ENCODE measurements around the gene FRRS1.

FRRS1 gene

DNA sequence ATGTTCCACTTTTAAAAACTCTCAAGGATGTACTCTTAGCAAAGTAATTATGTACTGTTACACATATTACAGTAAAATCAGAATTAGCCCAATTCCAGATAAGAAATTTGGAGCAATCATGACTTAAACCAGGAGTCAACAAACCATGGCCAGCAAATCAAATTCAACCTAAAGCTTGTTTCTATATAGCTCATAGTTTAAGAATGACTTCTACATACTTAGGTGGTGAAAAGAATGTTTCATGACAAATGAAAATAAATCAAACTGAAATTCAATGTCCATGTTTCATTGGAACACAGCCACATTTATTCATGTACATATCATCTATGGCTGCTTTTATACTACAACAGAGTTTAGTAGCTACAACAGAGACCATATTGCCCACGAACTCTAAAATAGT lies 35.1 kb downstream of the FRRS1 start:
- no peak for DNase-seq (ENCODE audit: low read depth in 2 of 2)

DNA sequence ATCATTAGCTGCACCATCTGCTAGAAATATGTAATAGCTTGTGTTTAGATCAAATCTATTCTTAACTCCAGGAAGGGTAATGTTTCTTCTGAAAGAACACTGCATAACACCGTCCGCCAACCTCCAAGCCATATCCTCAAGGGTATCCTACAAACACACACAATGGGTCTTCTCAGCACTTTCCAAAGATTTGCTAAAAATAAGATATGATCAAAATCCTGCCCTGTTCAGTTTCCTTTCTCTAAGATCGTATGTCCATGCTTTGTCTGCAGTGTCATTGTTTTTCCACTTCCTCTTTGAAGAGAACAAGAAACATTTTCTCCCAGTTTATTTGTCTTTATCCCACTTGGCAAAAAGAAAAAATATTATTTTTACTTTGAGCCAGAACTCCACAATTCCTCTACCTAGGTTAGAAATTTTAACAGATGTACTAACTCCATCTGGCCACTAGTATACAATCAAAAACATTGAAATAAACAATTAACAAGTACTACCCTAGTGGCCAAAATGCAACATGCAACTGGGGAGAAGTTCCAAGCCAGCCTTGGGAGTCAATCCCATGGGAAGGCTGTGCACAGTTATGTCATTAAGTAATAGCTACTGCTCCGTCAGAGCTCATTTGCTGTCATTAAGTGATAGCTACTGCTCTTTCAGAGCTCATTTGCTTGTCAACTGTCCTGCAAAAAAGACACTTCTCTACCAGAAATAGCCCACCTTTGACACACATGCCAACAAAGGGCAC lies 37.8 kb downstream of the FRRS1 start:
- DNase-seq (ENCODE audit: low read depth in 2 of 2) = no peak

DNA sequence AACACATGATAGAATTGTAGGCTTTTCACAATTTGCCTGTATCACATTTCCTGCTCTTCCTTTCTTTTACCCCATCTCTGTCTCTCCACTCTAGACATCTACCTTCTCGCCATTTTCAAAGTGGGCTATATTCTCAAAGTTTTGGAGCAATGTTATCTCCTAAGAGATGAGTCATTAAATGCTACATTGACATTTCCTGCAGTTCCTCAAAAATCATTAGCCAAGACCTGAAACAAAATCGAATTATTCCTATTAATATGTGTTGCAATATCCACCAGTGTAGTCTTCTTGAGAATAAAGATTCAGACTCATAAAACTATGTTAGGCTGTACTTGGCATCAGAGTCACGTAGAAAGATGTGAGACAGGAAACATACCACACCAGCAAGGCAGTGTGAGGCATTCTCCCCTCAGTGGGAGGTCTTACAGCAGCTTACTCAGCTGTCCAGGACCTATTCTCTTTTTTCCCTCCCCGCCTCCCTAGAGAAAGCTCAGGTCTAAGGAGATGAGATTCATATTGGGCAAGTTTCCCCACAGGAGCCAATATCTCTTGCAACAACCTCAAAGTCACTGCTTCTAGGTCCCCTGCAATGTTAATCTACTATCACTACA lies 38.8 kb downstream of the FRRS1 start:
- no peak for DNase-seq (ENCODE audit: low read depth in 2 of 2)

DNA sequence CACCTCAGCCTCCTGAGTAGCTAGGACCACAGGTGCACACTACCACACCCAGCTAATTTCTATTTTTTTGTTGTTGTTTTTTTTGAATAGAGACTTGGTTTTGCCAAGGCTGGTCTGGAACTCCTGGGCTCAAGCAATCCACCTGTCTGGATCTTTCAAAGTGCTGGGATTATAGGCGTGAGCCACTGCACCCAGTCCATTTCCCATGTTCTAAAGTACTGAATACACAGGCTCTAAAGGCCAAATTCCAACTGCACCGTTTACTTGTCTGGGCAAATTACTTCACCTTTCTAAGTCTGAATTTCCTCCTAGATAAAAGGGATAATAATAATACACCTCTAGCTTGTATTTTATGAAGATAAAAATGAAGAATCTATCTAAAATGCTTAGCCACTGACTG lies 39.6 kb downstream of the FRRS1 start:
- no peak for DNase-seq (ENCODE audit: low read depth in 2 of 2)

DNA sequence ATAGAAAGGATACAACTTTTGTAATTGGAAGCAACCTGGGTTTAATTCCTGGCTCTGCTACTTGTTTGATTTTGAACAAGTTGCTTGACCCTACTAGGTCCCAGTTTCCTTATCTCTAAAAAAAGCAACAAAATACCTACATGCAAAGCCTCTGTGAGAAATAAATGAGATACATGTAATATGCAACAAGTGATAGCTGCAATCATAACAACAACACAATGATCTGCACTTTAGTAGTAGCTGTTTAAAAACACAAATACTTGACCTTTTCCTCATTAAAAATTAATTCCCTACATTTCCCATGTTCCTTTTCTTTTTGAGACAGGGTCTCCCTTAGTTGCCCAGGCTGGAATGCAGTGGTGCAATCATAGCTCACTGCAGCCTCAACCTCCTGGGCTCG lies 40.0 kb downstream of the FRRS1 start:
- no peak for DNase-seq (ENCODE audit: low read depth in 2 of 2)

DNA sequence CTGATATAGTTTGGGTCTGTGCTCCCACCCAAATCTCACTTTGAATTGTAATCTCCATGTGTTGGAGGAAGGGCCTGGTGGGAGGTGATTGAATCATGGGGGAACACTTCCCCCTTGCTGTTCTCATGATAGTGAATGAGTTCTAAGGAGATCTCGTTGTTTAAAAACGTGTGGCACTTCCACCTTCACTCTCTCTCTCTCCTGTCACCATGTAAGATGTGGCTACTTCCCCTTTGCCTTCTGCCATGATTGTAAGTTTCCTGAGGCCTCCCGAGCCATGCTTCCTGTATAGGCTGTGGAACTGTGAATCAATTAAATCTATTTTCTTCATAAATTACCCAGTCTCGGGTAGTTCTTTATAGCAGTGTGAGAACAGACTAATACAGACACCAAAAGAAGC lies 40.4 kb downstream of the FRRS1 start:
- DNase-seq (ENCODE audit: low read depth in 2 of 2) = no peak

DNA sequence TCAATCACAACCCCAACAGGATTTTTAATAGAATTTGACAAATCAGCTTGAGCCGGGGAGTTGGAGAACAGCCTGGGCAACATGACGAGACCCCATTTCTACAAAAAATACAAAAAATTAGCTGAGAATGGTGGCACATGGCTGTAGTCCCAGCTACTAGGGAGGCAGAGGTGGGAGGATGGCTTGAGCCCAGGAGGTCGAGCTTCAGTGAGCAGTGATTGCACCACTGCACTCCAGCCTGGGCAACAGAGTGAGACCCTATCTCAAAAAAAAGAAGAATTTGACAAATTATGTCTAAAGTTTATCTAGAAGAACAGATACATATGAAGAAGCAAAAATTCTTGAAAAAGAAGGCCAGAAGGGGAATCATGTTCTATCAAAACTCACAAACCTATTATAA lies 43.2 kb downstream of the FRRS1 start:
- no peak for DNase-seq (ENCODE audit: low read depth in 2 of 2)

DNA sequence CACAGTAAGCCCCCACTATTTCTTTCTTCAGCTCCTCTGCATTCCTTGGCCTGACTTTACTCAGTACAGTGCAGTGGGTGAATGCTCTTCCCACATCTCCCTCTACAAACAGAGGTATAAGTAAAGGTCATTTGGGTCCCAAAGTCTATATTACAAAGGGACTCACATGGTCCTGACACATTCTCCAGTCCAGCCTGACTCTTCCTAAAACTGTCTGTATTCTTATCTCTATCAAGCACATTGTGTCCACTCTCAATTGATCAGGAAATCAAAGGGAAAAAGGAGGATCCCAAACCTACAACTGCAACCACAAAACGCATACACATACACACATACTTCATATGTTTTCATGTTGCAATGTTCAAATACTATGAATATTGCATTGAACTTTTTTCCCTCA lies 49.4 kb downstream of the FRRS1 start:
- DNase-seq (ENCODE audit: low read depth in 2 of 2) = no peak

DNA sequence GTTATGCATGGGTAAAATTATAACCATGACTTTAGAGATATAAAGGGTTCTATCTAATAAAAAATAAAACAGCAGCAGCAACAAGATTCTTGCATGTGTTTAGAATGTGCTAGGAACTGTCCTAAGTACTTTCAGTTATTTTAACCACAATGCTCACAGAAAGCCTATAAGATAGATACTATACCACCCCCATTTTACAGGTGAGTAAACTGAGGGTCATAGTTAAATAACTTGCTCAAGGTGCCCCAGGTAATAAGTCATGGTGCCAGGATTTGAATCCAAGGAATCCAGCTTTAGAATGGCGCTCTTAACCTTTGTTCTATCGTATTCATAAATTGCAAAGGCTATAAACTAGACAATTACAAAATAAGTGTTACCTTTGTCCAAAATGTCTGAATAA lies 53.4 kb downstream of the FRRS1 start:
- DNase-seq (ENCODE audit: low read depth in 2 of 2) = no peak

DNA sequence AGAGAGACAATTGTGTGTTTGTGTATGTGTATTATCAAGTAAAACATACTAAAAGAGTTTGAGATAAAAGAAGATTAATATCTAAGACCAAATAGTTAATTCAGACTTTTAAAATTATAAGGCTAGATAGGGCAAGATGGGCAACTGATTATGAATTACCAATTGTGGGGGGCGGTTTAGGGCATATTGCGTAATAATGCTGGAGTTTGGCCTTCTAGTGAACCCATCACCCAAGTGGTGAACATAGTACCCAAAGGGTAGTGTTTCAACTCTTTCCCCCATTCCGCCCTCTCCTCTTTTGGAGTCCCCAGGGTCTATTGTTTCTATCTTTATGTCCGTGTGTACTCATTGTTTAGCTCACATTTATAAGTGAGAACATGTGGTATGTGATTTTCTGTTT lies 55.4 kb downstream of the FRRS1 start:
- no peak for DNase-seq (ENCODE audit: low read depth in 2 of 2)

DNA sequence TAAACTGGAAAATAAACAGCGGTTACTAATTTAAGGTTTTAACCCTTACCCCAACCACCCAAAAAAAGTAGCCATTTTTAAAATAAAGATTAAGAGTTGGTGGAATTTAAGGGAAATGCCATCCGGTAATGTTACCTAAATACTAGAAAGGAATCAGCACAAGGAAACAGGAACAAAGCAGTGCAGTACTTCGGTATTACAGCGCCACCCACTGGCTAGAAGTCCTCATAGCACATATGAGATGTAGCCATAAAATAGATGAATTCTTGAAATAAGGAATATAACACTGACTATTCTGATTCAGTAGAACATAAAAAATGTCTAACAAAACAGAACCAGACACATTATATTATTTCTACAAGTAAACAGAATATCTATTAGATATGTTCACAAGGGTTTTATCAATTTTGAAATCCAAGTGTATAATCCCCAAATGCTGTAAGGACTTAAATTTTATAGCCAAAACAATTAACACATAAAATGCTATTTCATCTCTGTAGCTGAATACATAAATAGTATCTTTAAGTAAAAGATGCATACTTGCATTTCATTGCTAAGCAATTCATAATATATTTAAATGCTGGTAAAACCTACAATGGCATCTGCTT lies 58.8 kb downstream of the FRRS1 start:
- peak; percentile 10 to 26 for DNase-seq (ENCODE audit: low read depth in 2 of 2)

DNA sequence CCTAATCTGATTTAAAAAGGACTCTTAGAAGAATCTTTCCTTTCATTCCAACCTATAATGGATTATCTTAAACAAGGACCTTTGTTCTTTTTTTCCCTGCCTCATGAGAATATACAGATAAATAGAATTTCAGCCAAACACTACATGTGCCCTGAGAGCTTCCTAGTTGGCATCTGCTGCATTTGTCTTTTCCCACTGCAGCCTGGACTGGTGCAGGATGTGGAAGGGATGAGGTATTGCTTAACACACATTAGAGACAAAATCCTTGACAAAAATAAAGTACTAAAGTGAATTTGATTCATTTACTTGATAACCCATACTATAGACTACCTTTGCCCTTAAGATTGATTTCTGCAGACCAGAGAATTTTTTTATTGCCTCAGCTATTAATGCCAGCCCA lies 61.0 kb downstream of the FRRS1 start:
- DNase-seq (ENCODE audit: low read depth in 2 of 2) = no peak

DNA sequence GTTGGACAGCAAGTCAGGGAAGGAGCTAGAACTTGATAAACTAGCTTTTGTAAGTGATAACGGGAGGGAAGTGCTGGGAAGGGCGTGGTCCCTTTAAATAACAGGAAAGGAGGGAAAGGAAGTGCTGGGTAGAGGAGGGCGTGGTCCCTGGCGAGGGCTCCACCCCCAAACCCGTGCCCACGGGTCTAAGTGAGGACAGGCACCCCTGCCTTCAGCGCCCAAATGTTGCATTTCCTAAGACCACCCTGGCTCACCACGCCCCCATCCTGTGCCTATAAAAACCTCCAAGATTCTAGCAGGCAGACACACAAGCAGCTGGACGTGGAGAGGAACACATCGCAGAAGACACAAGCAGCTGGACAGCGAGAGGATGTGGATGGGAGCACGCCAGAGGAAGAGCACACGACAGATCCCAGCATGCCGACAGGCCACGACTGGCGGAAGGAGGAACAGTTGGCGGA lies 62.0 kb downstream of the FRRS1 start:
- no peak for DNase-seq (ENCODE audit: low read depth in 2 of 2)

DNA sequence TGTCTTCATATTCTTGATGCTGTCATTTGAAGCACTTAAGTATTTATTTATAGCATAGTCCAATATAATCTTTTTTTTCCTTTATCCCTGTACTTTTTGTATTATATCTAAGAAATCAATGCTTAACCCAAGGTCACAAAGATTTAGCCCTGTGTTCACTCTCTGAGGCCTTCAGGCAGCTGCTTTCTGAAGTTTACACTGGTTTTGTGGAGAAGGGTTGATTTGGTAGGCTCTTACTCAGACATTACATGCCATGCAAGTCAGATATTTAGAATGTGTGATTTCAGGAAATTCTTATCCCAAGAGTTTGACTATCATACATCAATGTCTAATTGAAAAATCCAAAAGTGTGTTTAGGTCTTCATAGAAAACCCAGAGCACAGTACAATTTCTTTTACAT lies 64.2 kb downstream of the FRRS1 start:
- no peak for DNase-seq (ENCODE audit: low read depth in 2 of 2)

DNA sequence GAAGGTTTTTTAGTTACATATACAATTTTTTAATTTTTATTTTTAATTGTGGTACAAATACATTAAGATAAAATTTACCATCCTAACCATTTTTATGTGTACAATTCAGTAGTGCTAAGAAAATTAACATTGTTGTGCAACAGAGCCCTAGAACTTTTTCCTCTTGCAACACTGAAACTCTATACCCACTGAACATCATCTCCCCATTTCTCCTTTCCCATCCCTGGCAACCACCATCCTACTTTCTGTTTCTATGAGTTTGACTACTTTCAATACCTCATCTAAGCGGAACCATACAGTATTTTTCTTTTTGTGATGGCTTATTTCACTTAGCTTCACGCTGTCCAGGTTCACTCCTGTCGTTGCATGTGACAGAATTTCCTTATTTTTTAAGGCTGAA lies 66.4 kb downstream of the FRRS1 start:
- DNase-seq (ENCODE audit: low read depth in 2 of 2) = no peak

DNA sequence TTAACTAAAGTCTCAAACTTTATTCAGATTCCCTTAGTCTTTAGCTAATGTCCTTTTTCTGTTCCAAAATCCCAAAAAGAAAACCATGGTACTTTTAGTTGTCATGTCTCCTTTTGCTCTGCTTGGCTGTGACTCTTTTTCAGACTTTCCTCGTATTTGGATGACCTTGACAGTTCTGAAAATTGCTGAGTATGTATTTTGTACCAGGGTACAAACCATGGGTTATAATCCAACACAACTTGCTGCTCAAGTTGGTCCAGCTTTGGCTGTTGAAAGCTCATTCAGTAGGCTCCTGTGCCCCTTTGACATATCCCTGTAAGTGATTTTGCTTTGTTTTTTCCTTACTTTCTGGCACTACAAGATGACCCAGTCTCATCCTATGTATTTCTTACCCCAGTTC lies 68.9 kb downstream of the FRRS1 start:
- DNase-seq (ENCODE audit: low read depth in 2 of 2) = no peak

DNA sequence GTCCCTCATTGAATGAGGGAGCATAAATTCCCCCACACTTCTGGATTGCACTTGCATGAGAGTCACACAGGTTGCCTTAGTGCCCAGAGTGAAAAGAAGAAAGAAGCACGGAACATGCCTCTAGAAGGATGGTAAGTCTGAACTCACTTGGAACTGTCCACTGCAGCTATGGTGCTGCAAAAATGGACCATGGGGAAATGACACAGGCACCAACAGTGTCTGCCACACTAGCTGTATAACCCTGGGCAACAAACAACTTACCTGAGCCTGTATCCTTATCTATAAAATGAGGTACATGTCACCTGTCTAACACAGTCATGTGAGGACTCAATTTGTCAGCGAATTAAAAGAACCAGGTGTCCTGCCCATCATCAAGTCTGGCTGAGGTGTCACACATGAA lies 69.8 kb downstream of the FRRS1 start:
- DNase-seq (ENCODE audit: low read depth in 2 of 2) = no peak

DNA sequence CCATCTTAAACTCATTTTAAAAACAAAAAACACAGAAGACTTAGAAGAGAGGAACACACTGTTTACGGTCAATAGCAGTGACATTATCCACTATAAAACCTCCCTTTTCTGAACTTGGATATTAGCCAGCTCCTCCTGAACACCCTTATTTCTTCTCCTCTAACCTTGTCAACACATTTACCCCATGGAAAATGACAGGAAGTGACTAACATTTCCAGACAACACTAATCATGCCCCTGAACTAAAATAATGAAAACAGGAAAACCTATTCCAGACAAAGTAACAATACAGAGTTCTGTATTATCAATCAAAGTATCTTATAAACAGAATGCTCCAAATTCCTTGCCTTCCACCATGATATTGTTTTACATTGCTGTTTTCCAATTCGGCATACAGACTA lies 75.3 kb downstream of the FRRS1 start:
- DNase-seq (ENCODE audit: low read depth in 2 of 2) = no peak

DNA sequence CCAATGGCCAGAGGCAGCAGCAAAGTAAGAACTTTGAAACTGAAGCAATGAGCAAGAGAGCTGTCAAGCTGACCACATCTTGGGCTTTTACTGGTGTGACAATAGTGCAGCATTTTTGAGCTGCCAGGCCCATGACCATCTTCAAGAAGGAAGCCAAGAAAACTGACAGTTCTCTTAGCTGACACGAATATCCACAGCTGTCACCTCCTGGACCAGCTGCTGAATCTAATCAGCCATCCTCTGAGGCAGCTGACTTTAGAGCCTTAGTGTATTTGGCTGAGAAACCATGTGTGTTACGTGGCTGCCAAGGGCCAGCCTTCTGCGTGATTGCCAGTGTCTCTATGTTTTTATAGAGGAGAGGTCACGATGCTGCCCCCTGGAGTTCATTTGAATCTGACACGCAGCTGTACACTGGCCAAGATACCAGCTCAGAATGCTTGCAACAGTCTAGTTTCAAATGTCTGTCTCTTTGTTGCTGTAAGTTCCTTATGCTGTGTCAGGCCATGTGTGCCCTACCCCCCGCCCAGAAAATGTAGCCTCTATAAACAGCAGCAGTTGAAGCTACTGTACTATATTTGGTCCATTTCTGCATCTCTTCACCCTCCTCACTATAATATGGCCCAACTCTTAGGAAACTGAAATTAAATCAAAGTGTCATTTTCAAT lies 80.8 kb downstream of the FRRS1 start:
- peak in 1 of 2 donors; percentile 0 for DNase-seq (ENCODE audit: low read depth in 2 of 2)

DNA sequence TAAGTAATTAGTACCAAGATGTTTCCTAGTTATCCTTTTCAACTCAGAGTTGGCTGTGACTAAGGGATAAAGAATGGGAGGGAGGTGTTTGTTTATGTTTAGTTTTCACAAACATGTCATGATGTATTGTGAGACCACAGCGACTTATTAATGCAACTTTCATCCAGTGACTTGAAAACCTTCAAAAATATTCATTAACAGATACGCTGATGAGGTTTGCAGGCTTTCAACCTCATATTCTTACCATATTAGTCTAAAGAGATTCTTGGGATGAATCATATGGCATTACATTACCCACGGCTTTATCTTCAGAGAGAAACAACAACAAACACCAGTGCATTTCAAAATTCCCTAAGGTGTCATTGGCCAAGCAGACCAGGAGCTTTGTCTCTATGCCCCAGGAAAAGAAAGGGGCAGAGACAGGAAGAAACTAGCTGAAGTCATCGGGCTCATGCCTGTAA lies 84.1 kb downstream of the FRRS1 start:
- no peak for DNase-seq (ENCODE audit: low read depth in 2 of 2)

DNA sequence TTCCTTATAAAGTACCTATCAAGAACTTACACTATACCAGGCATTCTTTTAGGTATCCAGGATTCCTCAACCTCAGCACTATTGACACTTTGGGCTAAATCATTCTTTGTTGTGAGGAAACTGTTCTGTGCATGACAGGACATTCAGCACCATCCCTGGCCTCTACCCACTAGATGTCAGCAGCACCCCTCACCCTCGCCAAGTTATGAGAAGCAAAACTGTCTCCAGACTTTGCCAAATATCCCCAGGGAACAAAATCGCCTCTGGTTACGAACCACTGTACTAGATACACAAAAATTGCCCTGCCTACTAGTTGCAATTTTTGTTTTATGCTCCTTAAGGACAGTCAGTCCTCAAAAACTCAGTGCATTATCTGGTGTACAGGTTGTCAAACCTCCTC lies 84.9 kb downstream of the FRRS1 start:
- DNase-seq (ENCODE audit: low read depth in 2 of 2) = no peak

DNA sequence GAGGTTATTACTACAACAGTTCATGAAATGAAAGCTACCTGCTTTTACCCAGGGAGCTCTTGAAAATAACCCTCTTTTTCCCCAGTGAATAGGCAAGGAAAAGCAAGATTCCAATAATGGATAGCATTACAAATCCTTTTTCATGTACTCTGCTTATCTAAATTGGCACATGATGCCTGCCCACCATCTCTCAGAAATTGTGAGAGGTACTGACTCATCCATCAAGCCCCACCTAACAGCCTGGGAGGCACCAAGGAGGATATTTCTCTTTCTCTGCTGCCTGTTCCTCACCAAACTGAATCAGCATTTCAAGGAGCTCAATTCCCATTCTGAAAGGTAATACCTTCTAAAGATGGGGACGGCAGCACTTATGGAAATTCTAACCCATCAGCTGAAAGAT lies 86.2 kb downstream of the FRRS1 start:
- DNase-seq (ENCODE audit: low read depth in 2 of 2) = no peak

DNA sequence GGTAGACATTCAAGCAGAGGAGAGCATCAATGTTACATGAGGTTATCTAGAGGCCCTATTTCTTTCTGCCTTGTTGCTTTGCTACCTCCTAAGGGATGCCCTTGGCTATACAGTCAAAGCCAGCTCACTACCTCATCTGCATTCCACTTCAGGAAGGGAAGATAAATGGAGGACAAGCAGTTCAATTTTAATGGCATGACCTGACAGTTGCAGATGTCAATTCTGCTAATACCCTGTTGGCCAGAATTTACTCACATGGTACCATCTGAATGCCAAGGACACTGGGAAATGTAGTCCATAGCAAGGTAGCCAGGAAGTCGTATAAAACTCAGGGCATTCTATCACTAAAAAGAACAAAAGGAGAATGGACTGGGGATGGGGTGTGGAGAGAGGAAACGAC lies 89.0 kb downstream of the FRRS1 start:
- no peak for DNase-seq (ENCODE audit: low read depth in 2 of 2)
